NCI-H1417 treated with DMSO at 0.1 percent for 48 hours (cell line): Measurements from ENCODE around the gene SCNN1B.
A peak's percentile ranks its signal among the peaks of the same experiment; 100 is the strongest.

Experiments used
- DNase-seq: peaks from one replicate; lab custom pipeline; 2025; lab: John Stamatoyannopoulos, UW

Gene SCNN1B

DNA sequence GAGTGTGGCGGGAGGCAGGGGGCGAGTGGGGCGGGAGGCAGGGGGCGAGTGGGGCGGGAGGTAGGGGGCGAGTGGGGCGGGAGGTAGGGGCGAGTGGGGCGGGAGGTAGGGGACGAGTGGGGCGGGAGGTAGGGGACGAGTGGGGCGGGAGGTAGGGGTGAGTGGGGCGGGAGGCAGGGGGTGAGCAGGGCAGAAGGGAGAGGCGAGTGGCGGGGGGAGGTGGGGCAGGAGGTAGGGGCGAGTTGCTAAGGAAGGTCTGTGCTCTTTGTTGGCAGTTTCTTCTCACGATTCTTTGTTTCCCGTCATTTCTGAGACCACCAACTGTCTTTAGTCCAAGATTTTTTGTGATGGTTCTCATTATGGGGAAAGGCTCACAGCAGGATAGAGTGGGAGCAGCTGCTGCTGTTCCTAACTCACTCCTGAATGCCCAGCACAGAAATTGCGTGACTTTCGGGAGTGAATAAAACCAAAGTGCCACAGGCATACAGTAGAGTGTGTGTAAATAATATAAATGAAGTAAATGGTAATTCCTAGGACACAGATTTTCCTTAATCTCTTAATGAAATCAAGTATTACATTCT, 106.2 kb downstream of the SCNN1B start:
- DNase-seq = no peak

DNA sequence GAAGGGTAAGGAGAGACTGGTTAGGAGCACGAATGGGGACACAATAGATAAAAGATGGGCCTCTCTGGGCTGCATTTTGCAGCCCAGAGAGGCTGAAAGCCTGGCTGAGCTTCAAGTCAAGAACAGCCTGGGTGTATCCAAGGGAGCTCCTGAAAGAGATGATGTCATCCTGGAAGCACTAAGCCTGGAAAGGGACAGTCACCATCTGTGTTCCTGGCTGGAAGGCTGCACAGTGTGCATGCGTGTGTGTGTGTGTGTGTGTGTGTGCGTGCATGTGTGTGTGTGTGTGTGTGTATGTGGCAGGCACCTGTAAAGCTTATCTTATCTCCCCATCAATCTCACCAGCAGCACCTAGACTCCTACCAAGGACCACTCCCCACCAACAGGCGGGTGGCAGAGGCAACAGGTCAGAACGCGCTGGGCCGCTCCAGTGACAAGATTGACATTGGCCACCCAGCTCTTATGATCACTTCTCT, 106.8 kb downstream of the SCNN1B start:
- DNase-seq = no peak

DNA sequence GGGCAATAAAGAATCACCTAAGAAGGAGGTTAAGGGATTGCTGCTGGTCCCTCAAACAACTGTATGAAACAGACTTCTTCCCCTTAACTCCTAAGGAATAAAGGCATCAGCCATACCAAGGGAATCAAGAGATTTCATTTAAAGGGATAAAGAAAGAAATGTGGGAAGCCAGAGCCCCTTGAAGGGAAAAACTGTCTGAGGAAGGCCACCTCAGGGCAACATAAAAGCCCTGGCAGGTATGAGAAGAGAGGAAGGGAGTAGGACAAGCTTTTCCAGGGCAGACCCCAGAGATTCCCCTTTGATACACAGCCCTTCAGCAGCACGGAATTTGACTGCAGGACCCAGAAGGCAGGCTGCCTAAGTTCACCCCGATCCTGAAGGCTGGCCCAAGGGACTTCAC, 107.4 kb downstream of the SCNN1B start:
- DNase-seq = no peak

DNA sequence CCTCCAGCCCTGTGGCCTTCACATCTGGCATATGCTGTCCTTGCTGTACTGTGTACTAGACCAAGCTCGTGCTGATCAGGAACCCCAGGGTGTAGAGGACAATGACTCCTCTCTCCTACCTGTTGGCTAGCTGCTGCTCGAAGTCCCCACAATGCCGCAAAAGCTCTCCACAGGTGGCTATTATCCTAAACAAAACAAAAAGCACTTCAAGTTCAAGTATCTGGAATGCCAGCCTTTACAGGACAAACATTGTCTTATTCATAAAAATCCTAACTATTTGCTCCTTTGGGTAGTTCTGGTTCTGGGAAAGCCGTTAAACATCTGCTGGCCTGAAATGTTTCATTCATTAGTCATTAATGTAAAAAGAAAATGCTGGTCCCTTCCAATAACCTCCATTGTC, 108.1 kb downstream of the SCNN1B start:
- DNase-seq = no peak

DNA sequence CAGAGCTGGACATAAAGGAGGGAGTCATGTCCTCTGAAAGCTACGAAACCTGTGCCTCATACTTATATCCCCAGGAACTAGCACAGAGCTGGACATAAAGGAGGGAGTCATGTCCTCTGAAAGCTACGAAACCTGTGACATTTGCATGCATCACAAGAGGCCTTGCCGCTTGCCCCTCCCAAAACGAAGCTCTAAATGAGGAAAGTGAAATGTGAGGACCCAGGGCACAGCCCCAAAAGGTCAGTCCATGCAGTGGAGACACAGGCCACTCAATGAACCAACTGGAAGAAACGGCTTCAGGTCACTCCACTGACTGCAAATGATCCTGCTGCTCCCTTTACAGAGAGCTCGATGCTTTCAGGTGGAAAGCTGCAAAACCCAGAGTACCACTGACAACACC, 112.6 kb downstream of the SCNN1B start:
- DNase-seq = no peak

DNA sequence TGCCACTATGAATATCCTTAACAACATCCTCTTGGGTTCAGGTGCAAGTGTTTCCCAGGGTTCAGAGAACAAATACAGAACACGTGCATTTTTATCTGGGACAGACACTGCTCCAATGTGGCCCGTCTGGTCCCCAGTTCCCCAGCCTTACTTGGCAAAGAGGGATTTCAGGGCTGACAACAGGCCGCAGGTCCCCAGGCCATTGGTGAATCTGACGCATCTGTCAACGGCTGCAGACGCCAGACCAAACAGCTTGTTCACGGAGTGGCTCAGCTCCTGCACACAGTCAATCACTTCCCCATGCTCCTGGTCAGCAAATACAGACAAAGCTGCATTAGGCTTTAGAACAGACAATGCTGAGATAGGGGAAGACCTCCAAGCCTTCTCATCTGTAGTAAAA, 114.7 kb downstream of the SCNN1B start:
- no peak for DNase-seq

DNA sequence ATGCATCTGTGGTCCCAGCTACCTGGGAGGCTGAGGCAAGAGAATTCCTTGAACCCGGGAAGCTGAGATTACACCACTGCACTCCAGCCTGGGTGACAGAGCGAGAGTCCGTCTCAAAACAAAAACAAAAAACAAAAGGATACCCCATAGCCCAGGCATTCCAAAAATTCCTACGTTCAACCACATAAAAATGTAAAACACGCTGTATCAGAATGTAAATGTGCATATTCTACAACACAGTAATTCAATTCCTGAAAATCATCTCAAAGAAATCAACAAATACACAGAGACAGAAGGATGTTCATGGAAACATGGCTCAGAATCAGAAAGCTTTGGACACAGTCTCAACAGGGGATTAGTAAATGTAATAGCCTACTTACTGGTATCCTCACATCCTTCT, 117.9 kb downstream of the SCNN1B start:
- DNase-seq = no peak

DNA sequence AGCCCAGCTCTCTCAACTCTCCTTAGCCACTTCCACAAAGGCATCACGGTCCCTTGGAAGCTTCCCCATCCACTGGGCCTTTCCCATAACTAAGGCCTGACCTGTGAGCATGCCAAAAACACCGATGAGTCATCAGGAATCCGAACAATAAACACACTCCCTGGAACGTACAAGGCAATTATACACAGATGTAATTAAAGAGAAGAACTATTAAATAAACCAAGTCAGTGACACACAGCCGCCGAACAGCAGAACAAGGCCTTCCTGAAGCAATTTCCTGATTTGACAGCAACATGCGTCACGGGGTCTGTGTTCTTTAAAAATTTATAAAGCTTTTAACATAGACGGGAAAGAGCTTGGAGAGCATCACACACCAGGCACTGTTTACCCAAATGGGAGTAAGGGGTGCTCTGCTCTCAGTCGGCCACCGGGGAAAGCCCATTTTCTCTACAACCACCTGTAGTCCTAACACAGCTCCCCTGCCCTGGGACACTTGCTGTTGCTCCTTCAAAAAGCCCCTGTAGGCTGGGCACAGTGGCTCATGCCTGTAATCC, 121.5 kb downstream of the SCNN1B start:
- DNase-seq = peak; percentile 75

DNA sequence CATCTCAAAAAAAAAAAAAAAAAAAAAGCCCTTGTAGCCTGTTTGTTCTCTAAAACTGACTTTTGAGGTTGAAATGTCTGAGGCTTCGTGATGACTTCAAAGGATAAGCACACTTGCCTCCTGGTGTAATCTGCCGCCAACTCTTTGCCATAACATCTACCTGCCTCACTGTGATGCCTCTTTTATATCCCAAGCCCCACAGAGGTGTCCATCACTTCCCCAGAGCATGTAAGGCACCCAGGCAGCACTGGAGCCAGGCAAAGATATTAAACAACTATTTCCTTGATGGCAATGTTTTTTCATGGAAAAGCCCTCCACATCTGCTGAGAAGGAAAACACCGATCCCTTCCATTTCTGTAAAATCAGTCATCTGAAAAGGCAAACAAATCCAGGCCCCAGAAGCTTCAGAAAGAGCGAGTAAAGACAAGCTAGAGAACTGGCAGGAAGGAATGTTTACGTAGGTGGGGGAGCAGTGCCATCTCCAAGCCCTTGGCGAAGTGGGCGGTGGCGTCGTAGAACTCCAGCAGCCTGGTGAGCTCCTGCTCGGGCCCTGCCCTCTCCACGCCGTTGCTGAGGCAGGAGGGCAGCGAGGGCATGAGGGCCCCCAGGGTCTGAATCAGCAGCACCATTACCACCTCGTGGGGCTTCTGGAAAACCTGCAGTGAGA, 122.3 kb downstream of the SCNN1B start:
- DNase-seq = no peak

DNA sequence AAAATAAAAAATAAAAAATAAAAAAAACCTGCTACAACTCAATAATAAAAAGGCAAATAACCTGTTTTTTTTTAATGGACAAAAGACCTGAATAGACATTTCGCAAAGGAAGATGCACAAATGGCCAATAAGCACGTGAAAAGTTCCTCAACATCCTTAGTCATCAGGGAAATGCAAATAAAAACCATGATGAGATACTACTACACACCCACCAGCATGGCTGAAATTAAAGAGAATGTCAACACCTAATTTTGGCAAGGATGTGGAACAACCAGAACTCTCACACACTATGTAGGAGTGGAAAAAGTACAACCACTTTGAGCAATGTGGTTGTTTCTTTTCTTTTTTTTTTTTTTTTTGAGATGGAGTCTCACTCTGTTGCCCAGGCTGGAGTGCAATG, 126.2 kb downstream of the SCNN1B start:
- DNase-seq = no peak
